GM12878 (cell line): ENCODE data around the gene CD68. TPM values are rescaled to one million over a fixed set of nuclear protein-coding genes. Genes with fewer than 3 reads are reported as not detected.

Source experiments
- ATAC-seq: fragments of 200-7000 bp; cut with Tn5 transposase; 3 replicates; pipeline ENCODE4 v1.9.1; 2020; ENCODE audit warnings: mild to moderate bottlenecking, moderate library complexity
- BruUV-seq: library from RNA; stranded (reverse); fragments of 400-500 nt; replicated peaks from 2 replicates; lab custom pipeline; 2021; lab: Mats Ljungman, UMichigan
- CTCF ChIA-PET: fragments of 300-600 bp; sonication (Branson Sonifier 250); formaldehyde crosslinking; extraction: SDS; loops from one replicate; lab custom pipeline; 2021; ENCODE audit warnings: inconsistent platforms; lab: Yijun Ruan, JAX
- POLR2A ChIA-PET: fragments of 350-600 bp; formaldehyde crosslinking; extraction: SDS; loops from one replicate; lab custom pipeline; 2021; ENCODE audit warnings: inconsistent platforms; lab: Charles Lee
- RAD21 ChIA-PET: fragments of 300-600 bp; sonication (Branson Sonifier 250); formaldehyde crosslinking; loops from one replicate; lab custom pipeline; 2023; ENCODE audit warnings: antibody characterized with exemption; ENCODE audit not compliant: unreplicated experiment; lab: Charles Lee
- SMC1A ChIA-PET: fragments of 300-600 bp; sonication (Branson Sonifier 250); formaldehyde crosslinking; loops from one replicate; lab custom pipeline; 2023; ENCODE audit not compliant: unreplicated experiment, uncharacterized antibody; lab: Charles Lee
- DNase-seq: peaks from one replicate; pipeline ENCODE4 v3.0.0-alpha.2; 2011; ENCODE audit warnings: low read depth, low spot score
- FAIRE-seq: peaks from 3 replicates; lab custom pipeline; 2011; peaks lifted over from hg19 to GRCh38; lab: Jason Lieb, UNC
- H2AFZ ChIP-seq: 2 replicates; pipeline ENCODE4 v1.6.0; 2011; ENCODE audit warnings: low read depth, low read length, control low read depth; ENCODE audit not compliant: control insufficient read depth
- H3K27ac ChIP-seq: 2 replicates; pipeline ENCODE4 v1.5.1; 2011; ENCODE audit warnings: control low read depth; ENCODE audit not compliant: control insufficient read depth, insufficient read depth
- H3K27me3 ChIP-seq, 2 experiments: replicated peaks in 1 of 2; 2 replicates each; pipeline versions ENCODE4 v1.6.0 to v1.6.1; 2011; ENCODE audit warnings: low read length in 1 of 2; ENCODE audit not compliant: control insufficient read depth in 2 of 2, insufficient read depth in 2 of 2
- H3K36me3 ChIP-seq, 2 experiments: 2 replicates each; pipeline ENCODE4 v1.5.1; 2011; ENCODE audit warnings: low read length in 1 of 2; ENCODE audit not compliant: control insufficient read depth in 2 of 2, insufficient read depth in 2 of 2
- H3K4me1 ChIP-seq: 2 replicates; pipeline ENCODE4 v1.6.1; 2011; ENCODE audit warnings: mild to moderate bottlenecking, low read length, moderate library complexity, mixed read lengths; ENCODE audit not compliant: control insufficient read depth, insufficient read depth
- H3K4me2 ChIP-seq: 2 replicates; pipeline ENCODE4 v1.6.0; 2011; ENCODE audit warnings: control low read depth; ENCODE audit not compliant: control insufficient read depth, insufficient read depth
- H3K4me3 ChIP-seq: fragments of 200-600 bp; sonication (generic); 2 replicates; pipeline ENCODE4 v1.5.1; 2016
- H3K79me2 ChIP-seq: 2 replicates; pipeline ENCODE4 v1.6.0; 2011; ENCODE audit warnings: low read length; ENCODE audit not compliant: control insufficient read depth, insufficient read depth
- H3K9ac ChIP-seq: 2 replicates; pipeline ENCODE4 v1.8.0; 2011; ENCODE audit warnings: low read length, control low read depth, mixed read lengths; ENCODE audit not compliant: control insufficient read depth, insufficient read depth
- H3K9me3 ChIP-seq: replicated peaks from 3 replicates; pipeline ENCODE4 v1.5.1; 2011; ENCODE audit warnings: mild to moderate bottlenecking, low read length; ENCODE audit not compliant: control insufficient read depth, insufficient read depth
- H4K20me1 ChIP-seq: 2 replicates; pipeline ENCODE4 v1.6.0; 2011; ENCODE audit not compliant: control insufficient read depth, insufficient read depth
- BHLHE40 ChIP-seq, 2 experiments: fragments of 450-650 bp in 1 of 2; IDR thresholded peaks; 2 replicates each; pipeline ENCODE4 v1.6.1; 2011 to 2017; ENCODE audit warnings: low read depth in 2 of 2, borderline replicate concordance in 1 of 2, improper control_type of control experiment in 1 of 2, low read length in 1 of 2, mild to moderate bottlenecking in 1 of 2
- BMI1 ChIP-seq: fragments of 450-650 bp; IDR thresholded peaks from 2 replicates; pipeline ENCODE4 v1.6.1; 2016; ENCODE audit warnings: mild to moderate bottlenecking, moderate library complexity, borderline replicate concordance
- BRCA1 ChIP-seq: IDR thresholded peaks from 2 replicates; pipeline ENCODE4 v1.6.1; 2011; ENCODE audit warnings: low read depth, low read length, improper control_type of control experiment
- E2F8 ChIP-seq: fragments of 450-650 bp; IDR thresholded peaks from 2 replicates; pipeline ENCODE4 v1.6.1; 2018; ENCODE audit warnings: mild to moderate bottlenecking, low read depth, moderate library complexity; ENCODE audit not compliant: partially characterized antibody
- E4F1 ChIP-seq: fragments of 450-650 bp; IDR thresholded peaks from 2 replicates; pipeline ENCODE4 v1.6.1; 2018; ENCODE audit warnings: borderline replicate concordance, mild to moderate bottlenecking; ENCODE audit not compliant: partially characterized antibody
- HCFC1 ChIP-seq: fragments of 150-350 bp; IDR thresholded peaks from 2 replicates; pipeline ENCODE4 v1.6.1; 2014; ENCODE audit warnings: low read length
- IKZF1 ChIP-seq: fragments of 450-650 bp; conservative IDR thresholded peaks from 2 replicates; pipeline ENCODE4 v1.6.1; 2017; ENCODE audit warnings: antibody characterized with exemption, mild to moderate bottlenecking
- IRF3 ChIP-seq: fragments of 450-650 bp; IDR thresholded peaks from 2 replicates; pipeline ENCODE4 v1.6.1; 2014; ENCODE audit warnings: mild to moderate bottlenecking
- IRF4 ChIP-seq: IDR thresholded peaks from 2 replicates; pipeline ENCODE4 v1.6.1; 2011; ENCODE audit warnings: low read depth, low read length
- PBX3 ChIP-seq: IDR thresholded peaks from 2 replicates; pipeline ENCODE4 v1.6.1; 2011; ENCODE audit warnings: mild to moderate bottlenecking, low read depth, low read length, moderate library complexity; ENCODE audit not compliant: insufficient replicate concordance
- SUPT20H ChIP-seq: IDR thresholded peaks from 2 replicates; pipeline ENCODE4 v1.6.1; 2011; ENCODE audit warnings: low read depth, mild to moderate bottlenecking, low read length, moderate library complexity, borderline replicate concordance; ENCODE audit not compliant: control insufficient read depth
- USF1 ChIP-seq: IDR thresholded peaks from 2 replicates; pipeline ENCODE4 v1.6.1; 2011; ENCODE audit warnings: borderline replicate concordance, low read depth, mild to moderate bottlenecking, moderate library complexity, mixed read lengths, low read length; ENCODE audit not compliant: insufficient read depth; ENCODE audit errors: extremely low read length
- ZNF24 ChIP-seq: fragments of 450-650 bp; IDR thresholded peaks from 2 replicates; pipeline ENCODE4 v1.6.1; 2017; ENCODE audit warnings: antibody characterized with exemption, mild to moderate bottlenecking
- WGBS: methylation state at CpG from one replicate; pipeline ENCODE4 v1.1.6; 2016; ENCODE audit warnings: low lambda C conversion rate; ENCODE audit not compliant: insufficient replicate concordance, insufficient coverage; ENCODE audit errors: missing lambda C conversion rate; 5-methylcytosine and 5-hydroxymethylcytosine counted together
- in situ Hi-C: fragments of 300-500 bp; cut with MboI; formaldehyde crosslinking; loops from 9 replicates; pipeline ENCODE4 v1.14.3; 2018; ENCODE audit warnings: mixed read lengths
- intact Hi-C: fragments of 100-400 bp; cut with micrococcal nuclease; formaldehyde crosslinking; loops from one replicate; pipeline ENCODE4 v1.14.2; 2022; ENCODE audit not compliant: unreplicated experiment
- polyA plus RNA-seq, 11 experiments: library from polyadenylated mRNA; depleted of rRNA in 4 of 11; unstranded in 6 of 11; stranded (reverse) in 5 of 11; fragments of >200 nt; fragmentation: Nextera tagmentation in 4 of 11; fragmentation: Illumina TruSeq in 1 of 11; extraction: Ambion mirVana in 4 of 11; extraction: Trizol in 1 of 11; gene quantifications; 1 replicate in 1 of 11; 2 replicates in 10 of 11; pipeline versions ENCODE4 v1.2.1 to v1.2.3, GENCODE V29; 2011 to 2016; ENCODE audit warnings: inconsistent platforms in 2 of 11, missing spikeins in 2 of 11, low read depth in 1 of 11
- total RNA-seq, 4 experiments: library from RNA; depleted of rRNA in 3 of 4; stranded (reverse); fragments of >200 nt in 3 of 4; fragmentation: Illumina TruSeq in 1 of 4; extraction: Trizol in 1 of 4; gene quantifications; 2 replicates each; pipeline versions ENCODE4 v1.2.1 to v1.2.3, GENCODE V29; 2013 to 2021

CD68 gene
- total and polyA plus RNA-seq, 10 of the 15 experiments (the other 5 are each of a cell fraction or from before 2014, with no cell fraction given): 2.6 to 6.9 (median 3.8) TPM

- RAD21 ChIA-PET: interaction anchor here (4.9 kb wide), 1 partner anchor 201 kb away, joined by 31 read pairs; the partner anchor contains the start of gene TMEM95
- peaks cover 3% of the 10 kb centered on the region for H3K79me2 ChIP-seq
- H4K20me1 ChIP-seq: no peaks in the 10 kb centered on the region
- intact Hi-C loops (no loop called here), in situ Hi-C loops (loop anchor here (25.0 kb wide), 1 partner anchor 519 kb away; the partner anchor contains the start of genes SLC16A11 and SLC16A13)
- DNase-seq (no peak), ATAC-seq (no peak), FAIRE-seq (no peak)
- SMC1A ChIA-PET: interaction anchor here (1.6 to 4.9 kb wide), 3 partner anchors 41 to 121 kb away, joined by 3 to 35 read pairs (median 17); partner anchors contain the start of gene TMEM102
- H3K4me2 ChIP-seq: no peak overlapping the region
- peaks cover 51% of the 10 kb centered on the region for H3K4me1 ChIP-seq
- POLR2A ChIA-PET: interaction anchor here (0.6 to 2.7 kb wide), 2 partner anchors 12 to 28 kb away, joined by 5 to 7 read pairs; partner anchors contain the start of gene MPDU1
- WGBS: 86% methylated on average over 12 of the region's 12 CpGs
- no TSS peak for BruUV-seq
- H3K27ac ChIP-seq: no peak overlapping the region
- CTCF ChIA-PET: interaction anchor here (4.2 to 6.2 kb wide), 3 partner anchors 31 to 201 kb away, joined by 17 to 192 read pairs (median 145); partner anchors contain the start of gene TMEM95
- no peak overlapping the region for H2AFZ ChIP-seq
- H3K9ac ChIP-seq: no peak overlapping the region
- H3K27me3 ChIP-seq: no peaks in the 10 kb centered on the region
- no peaks in the 10 kb centered on the region for H3K36me3 ChIP-seq
- H3K4me3 ChIP-seq: no peak overlapping the region
- H3K9me3 ChIP-seq: no peaks in the 10 kb centered on the region
- no peak for TF ChIP-seq BMI1
- no peak for TF ChIP-seq BRCA1
- TF ChIP-seq PBX3: no peak
- TF ChIP-seq USF1: no peak
- TF ChIP-seq IRF3: no peak
- no peak for TF ChIP-seq ZNF24
- TF ChIP-seq HCFC1: no peak
- TF ChIP-seq E2F8: no peak
- TF ChIP-seq IRF4: no peak
- no peak for TF ChIP-seq SUPT20H
- no peak for TF ChIP-seq E4F1
- no peak for TF ChIP-seq BHLHE40 (IDR thresholded peaks at IDR 0.05; ENCODE audit: borderline replicate concordance in 1 of 2, low read depth in 2 of 2, low read length in 1 of 2)
- no peak for TF ChIP-seq IKZF1
Measured at GRCh38 chr17:7556627-7557026, 22.8 kb upstream of the CD68 start.
